GM18507 (cell line): ENCODE results near the gene C6orf136.

ENCODE experiments used
- DNase-seq: peaks from one replicate; pipeline ENCODE4 v3.0.0; 2011; ENCODE audit warnings: low read depth; ENCODE audit not compliant: insufficient read length; ENCODE audit errors: extremely low spot score
- FAIRE-seq: peaks from 2 replicates; lab custom pipeline; 2011; peaks lifted over from hg19 to GRCh38; lab: Jason Lieb, UNC

C6orf136 gene

DNA sequence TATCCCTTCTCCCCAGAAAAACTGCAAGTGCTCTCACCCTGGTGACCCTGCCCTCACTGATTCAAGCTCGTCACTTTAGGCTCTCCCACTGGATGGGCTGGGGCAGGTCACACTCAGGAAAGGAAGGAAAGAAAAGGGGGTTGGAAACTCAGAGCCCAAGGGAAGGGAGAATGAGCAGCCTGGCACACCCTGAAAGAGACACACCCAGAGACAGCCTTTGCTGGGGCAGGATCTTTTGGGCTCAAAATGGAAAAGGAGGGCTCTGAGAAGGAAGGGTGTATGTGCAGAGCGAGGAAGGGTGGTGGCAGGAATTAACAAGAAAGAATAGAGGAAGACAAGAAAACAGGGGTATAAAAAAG lies 37.0 kb downstream of the C6orf136 start:
- FAIRE-seq (no peak), DNase-seq (no peak)

DNA sequence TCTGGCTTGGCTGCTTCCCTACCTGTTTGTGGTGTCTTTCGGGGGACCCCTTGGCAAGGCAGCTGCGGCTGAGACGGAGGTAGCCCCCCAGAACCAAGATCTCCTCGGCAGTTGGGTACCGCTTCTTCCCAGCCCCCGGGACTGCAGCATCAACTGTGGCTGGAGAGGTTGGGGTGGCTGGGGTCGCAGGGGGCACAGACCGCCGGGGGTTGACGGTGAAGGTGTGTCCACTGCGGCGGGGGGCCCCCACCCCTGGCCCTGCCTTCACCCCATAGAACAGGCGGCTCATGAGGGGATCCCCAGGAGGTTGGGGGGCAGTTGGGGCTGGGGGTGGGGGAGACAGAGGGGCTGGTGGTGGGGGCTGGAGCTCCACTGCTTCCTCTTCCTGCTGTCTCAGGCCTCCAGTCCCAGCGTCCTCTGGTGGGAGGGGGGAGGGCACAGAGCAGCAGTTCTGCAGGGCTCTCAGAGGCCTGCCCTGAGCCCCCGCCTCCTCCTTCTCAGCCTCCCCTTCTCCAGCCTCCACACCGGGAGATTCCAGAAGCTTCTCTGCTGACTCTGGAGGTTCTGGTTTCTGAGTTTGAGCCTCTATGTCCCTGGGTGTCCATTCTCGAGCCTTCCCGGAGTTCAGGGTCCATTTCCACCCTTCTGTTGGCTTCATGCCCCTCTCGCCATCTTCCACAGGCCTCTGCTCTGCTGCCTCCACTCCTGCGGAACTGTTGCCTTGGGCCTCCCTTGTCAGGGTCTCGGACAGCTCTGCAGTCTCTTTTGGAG lies 37.6 kb downstream of the C6orf136 start:
- FAIRE-seq, result no peak
- DNase-seq, result no peak

DNA sequence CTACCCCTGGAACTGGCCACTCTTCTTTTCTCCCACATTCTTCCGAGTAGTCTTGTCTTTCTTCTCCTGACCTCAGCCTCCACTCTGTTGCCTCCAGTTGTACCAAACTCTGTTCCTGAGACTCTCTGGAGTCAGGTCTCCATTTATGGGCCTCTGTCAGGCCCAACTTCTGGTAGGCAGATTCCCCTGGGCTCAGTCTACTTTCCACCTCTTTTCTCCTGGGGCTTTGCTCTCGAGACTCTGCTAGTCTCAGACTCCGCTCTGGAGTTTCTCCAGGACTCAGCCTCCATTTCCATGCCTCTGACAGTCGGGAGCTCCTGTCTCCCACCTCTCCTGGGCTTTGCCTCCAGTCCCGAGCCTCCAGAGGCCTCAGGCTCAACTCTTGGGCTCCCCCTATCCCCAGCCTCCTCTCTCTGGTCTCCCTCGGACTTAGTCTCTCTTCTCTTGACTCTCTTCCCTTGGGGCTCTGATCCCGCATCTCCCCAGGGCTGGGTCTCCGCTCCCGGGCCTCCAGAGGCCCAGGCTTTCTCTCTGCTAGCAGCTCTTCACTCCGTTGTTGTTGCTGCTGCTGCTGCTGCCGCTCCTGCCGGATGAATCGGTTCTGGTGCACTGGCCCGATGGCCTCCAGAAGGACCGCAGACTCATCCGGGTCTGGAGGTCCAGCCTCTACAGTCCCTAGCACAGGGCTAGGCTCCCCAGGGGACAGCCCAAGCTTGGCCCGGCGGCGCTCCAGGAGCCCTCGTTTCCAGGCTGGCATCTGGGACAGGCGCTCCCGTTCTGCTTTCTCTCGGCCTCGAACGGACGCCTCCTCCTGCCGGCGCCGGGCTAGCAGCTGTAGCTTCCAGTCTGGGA lies 38.5 kb downstream of the C6orf136 start:
- FAIRE-seq (no peak), DNase-seq (no peak)

DNA sequence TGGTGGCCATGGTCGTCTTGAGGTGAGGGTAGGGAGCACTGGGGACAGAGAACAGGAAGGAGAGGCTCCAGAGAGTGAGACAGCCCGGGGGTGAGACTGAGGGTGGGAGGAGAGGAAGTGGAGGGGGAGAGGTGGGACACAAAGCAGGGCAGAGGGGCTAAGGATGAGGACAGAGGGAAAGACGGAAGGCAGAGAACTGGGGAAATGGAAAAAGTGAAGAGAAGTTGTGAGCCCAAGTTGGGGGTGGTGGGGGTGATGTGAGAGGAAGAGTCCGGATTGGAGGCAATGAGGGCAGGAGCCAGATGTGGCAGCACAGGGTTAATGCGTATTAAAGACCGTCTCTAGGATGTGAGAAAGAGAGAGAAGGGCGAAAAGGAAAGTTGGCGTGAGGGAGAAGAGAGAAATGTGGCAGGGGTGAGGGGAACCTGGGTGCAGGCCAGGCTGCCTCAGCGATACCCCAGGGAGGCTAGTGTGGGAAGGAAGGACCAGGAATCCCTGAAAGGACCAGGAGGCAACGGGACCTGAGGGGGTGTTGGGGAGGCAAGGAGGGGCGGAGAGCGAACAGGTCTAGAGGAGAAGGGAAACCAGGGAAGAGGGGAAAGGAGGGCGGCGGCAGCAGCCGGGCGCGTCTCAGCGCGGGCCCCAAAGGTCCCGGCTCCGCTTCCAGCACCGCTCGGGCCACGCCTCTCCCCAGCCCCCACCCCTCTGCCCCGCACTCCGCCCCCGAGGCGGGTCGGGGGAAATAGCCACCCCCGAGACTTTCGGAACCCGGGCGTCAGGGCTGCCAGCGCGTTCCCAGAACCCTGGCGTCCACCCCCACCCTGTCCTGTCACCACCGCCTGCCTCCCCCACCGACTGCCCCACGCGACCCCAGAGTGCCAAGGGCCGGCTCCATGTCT lies 39.3 kb downstream of the C6orf136 start, which contains the start of gene PPP1R18:
PPP1R18 (minus strand) TSS at position 637 of the 899 bp plus-strand sequence; CDS start at position 10, 627 bp downstream.
- FAIRE-seq, result peak; percentile 55
- DNase-seq, result no peak

DNA sequence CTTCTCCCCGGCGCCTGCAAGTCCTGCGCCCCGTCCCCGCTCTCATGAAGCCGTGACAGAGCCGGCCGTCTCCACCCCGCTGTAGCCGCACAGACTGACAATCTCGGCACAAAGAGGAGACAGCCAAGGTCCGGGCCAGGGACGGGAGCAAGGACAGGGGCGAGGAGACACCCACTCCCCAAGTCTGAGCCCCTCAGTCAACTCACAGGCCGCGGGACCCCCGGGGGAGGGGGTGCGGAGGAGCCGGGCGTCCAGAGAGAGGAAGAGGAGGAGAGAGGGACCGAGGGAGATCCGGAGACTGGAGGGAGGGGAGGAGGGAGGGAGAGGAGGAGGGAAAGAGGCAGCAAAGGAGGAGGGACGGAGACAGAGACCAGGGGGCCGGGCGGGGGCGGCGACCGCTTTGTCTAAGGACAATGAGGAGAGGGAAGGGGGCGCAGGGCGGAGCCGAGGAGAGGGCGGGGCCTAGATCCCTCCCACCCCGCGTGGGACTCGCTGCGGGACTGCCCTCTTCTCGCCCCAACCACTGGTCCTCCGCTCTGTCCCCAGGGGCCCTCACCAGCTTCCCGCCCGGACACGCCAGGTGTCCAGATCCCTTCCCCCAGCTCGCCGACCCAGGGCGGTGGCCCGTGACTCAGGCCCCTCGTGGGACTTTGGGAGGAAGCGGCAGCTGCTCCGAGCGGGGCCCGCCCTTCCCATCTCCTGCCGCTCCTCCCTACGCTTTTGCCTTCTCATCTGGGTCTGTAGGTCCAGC lies 40.1 kb downstream of the C6orf136 start:
- FAIRE-seq (peak; percentile 96), DNase-seq (peak; percentile 78)

DNA sequence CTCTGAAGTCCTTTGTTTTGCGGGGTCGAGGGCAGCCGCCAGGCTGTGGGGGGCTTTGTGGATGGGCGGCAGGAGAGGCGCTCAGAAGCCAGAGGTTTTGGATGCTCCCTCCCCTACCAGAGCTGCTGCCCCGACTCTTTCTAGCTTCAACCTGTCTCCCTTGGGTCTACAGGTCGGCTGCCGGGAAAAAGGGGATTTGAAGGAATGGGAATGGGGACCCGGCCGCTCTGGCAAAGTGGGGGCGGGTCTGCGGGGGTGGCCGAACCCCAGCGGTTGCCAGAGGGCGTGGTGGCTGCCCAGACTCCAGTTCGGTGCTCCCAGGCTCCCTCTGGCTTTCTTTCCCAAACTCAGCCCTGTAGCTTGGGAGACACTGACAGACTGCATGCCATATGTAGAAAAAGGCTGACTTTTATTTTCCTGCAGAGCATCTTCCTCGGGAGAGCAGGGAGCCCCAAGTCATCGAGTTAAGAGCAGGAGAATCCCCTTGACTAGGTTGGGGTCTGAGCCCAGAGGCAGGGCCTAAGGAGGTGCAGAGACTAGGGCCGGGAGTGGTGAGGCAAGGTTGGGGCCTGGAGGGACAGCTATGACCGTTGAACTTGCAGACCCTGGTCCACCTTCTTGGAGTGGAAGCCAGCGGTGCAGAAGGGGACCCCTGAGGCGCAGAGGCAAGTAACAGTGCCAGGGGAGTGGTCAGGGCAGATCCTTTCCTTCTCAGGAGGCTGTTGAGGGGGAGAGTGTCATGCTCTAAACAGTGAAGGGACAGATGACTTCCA lies 40.9 kb downstream of the C6orf136 start:
- no peak for DNase-seq
- peak; percentile 44 for FAIRE-seq

DNA sequence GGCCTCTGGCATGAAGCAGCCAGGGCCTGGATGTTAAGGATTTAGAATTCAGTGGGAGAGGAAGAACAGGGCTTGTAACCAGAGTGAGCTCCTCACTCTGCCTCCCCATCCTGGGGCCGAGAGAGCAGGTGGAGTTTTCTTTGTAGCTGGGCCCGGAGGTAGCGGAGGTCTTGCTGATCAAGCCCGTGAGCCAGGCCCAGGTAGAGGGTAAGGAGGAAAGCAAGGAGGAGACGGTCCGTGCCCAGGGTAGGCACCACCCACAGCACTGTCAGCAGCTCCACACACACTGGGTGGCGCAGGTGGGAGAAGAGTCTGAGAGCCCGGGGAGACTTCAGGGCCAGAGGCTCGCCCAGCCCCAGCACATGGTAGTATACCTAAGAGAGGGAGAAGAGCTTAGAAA lies 41.6 kb downstream of the C6orf136 start:
- DNase-seq (no peak), FAIRE-seq (peak; percentile 45)

DNA sequence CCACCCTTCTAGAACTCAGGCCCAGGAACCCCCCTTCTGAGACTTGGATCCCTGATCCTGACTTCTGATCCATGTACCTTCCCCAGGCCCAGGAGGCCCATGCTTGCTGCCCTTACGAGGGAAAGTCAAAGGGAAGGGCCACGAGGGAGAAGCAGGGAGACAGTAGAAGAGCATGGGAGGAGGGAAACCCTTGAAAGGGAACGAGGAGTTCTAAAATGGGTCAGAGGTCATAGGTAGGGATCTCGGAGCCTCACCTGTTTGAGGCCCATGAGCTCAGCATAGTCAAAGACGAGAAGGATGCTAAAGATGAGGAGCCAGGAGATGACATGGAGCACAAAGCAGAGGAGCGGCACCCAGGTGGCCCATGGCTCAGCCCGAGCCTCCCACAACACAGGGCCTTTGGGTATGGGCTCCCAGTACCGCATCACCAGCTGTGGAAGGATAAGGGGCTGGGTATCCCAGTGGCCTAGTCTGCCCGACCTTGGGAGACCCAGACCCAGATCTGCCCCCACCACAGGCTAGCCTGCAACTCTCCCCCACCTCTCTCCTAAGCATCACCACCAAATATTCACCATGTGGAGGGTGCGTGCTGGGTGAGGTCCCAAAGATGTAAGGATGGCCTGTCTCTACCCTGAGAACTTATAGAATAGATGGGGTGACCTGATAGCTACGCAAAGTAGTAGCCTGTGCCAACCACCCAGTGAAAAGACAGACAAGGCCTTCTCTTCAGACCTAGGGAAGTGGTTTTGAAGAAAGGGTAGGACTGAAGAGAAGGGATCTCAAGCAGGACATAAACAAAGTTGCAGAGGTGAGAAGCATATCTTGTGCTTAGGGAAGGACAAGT lies 42.3 kb downstream of the C6orf136 start:
- FAIRE-seq (no peak), DNase-seq (no peak)

DNA sequence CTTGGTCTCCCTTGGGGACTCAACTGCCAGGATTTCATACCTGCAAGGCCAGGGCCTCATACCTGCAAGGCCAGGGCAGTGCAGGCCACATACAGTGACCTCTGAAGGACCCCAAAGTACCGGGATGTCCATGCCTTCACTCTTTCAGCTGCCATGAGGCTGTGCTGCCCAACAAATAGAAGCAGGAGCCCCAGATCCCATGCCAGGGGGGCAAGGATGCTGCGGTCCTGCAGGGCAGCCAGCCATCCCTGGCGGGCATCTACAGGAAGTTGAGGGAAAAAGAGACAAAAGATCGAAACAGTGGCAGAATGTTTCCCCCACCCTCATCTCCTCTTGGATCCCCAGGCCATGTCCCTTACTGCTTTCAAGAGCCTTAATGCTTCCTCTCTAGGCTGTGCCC lies 43.1 kb downstream of the C6orf136 start:
- DNase-seq (no peak), FAIRE-seq (no peak)

DNA sequence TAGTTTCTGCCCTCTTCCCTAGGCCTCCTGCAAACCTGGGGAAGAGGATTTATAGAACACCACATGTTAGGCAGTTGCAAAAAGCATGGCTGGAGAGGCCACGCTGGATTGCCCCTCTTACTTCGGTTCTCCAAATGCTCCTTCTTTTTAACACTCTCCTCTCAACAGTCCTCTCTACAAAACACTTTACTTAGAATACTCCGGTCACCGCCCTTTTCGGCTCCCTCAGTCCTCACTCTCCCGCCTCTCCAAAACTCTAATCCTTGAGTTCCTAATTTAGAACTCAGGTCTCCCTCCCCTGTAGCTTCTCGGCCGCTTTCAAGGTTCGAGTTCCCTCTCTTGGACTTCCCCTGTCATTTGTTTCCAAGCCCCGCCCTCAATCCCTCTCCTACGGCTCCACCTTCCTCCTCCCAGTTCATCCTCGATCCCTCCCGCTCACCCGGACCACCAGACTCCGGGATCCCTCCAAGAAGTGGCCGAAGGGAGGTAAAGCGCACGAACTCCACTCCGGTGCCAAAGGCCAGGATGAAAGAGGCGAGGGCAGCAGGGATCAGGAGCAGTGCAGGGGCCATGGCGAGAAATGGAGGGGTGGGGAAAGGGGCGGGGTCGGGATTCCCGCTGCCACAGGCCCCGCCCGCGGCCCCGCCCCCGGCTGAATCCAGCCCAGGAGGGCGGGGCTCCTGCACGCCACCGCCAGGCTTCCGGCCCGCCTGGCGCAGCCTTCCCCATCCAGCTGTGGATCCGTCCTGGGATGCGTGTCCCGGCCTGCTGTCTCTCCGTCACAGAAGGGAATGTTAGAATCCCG lies 43.7 kb downstream of the C6orf136 start, which contains the start of gene NRM:
NRM (minus strand) TSS at position 582 of the 805 bp plus-strand sequence; CDS start at position 572, 10 bp downstream.
- FAIRE-seq (peak; percentile 77), DNase-seq (peak; percentile 67)

DNA sequence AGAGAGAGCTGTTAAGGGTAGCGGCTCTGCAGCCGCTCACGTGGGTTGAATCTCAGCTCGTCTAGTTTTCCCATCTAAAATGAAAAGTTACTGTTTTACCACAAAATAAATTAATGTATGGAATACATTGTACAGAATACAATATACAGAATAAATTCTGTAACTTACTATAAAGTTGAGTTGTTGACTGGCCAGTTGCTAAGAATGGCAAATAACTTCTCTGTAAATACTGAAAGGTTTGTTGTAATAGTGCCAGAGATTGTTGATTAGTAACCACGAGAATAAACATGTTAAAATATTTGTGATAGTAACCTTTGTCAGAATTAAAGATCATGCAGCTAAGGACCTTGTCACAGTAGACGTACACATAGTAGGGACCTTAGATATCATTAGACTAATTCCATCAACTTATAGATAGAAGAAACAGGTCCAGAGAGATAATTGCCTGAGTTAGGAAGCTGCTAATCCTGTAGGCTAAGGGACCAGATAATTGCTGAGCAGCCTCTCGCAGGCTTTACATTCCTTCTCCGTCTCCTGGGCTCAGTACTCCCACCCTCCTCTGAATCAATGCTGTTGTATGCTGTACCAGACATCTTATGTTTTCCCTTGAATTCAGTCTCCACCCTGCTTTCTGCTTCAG lies 44.4 kb downstream of the C6orf136 start:
- DNase-seq (no peak), FAIRE-seq (no peak)

DNA sequence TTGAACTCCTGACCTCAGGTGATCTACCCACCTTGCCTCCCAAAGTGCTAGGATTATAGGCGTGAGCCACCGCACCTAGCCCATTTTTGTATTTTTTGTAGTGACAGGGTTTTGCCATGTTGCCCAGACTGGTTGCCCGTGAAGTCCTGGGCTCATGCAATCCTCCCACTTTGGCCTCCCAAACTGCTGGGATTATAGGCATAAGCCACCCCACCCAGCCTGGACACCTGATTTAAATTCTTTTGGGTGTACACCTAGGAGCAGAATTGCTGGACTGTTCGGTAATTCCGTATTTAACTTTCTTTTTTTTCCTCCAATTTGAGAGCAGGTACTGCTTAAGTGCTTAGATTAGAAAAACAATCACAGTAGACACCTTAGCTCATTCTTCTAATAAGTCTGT lies 49.5 kb downstream of the C6orf136 start:
- FAIRE-seq (no peak), DNase-seq (no peak)

DNA sequence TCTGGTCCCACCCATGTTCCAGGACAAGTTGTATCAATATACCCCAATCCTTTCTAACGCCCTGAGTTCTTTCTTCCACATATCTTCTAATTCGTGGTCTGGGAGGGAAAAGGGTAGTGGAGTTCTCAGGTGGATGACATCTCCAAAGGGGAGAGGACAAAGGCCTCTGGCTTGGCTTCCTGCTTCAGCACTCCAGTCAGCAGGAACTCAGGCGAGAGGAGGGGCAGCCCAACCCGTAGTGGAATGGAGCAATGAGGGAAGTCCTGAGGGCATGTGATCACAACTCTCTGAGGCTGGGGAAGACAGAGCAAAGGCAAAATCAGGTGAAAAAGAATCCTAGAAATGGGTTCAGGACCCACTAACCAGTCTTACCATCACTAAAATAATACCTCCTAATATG lies 53.4 kb downstream of the C6orf136 start:
- DNase-seq, result no peak
- FAIRE-seq, result no peak
